ENCODE results near the gene C6orf89. TPM values are rescaled to one million over a fixed set of nuclear protein-coding genes. Genes with fewer than 3 reads are reported as not detected.
"Not testable (repeated sequence)": the region's sequence is repeated elsewhere in the genome, so short reads cannot be mapped to it uniquely, and the experiment has no call there.

Gene C6orf89
- total and polyA plus RNA-seq, 2 donors (not counting 1 experiment from before 2014, with no cell fraction given): 47.1 to 66.7 TPM

DNA sequence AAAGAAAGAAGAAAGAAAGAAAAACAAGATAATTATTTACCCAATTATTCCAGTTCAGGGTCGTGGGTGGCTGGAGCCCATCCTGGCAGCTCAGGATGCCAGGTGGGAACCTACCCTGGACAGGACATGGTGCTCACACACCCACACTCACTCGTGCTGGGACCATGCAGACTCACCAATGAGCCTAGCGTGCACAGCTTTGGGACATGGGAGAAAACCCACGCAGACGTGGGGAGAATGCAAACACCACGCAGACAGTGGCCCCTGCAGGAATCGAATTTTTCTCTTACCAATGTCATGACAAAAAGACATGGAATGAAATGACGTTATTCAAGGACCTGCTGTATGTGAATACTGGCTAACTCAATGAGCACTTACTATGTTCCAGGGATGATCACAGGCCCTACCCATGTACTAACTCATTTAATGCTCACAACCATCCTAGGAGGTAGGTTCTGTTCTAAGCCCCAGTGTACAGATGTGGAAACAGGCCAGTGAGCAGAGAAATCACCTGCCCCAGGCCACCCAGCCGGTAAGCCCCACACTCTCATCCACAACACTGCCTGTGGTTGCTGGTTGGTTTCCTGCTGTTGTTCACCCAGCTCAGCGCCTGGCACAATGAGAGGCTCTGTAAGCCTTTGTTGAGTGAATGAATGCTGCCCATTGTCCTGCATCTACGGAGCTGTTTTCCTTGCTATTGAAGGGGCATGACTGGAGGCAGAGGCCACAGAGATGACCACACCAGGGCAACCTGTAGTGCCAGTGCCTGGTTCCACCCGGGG lies 62.0 kb downstream of the C6orf89 start:
- H3K4me2 ChIP-seq (ENCODE audit: extremely low read depth, insufficient read depth, low read length): no peak overlapping the region
- peak in 1 of 2 donors; percentile 23 for DNase-seq (ENCODE audit: low read depth in 2 of 2)
- no peak overlapping the region for H3K9ac ChIP-seq (ENCODE audit: insufficient read depth, low read length)
- no peak for TF ChIP-seq EZH2 (IDR thresholded peaks at IDR 0.05; ENCODE audit: low read length, missing control alignments)
- H3K4me3 ChIP-seq (replicated peaks in 1 of 4; ENCODE audit: control extremely low read depth in 1 of 4, insufficient read depth in 1 of 4, low read depth in 3 of 4, low read length in 4 of 4): no peak overlapping the region
- no peaks in the 10 kb centered on the region for H3K79me2 ChIP-seq (ENCODE audit: control insufficient read depth, insufficient read depth, low read length)
- no peaks in the 10 kb centered on the region for H3K4me1 ChIP-seq (ENCODE audit: control insufficient read depth, extremely low read depth, insufficient read depth, low read length)
- H4K20me1 ChIP-seq (ENCODE audit: control insufficient read depth, extremely low read depth, insufficient read depth, low read length): no peaks in the 10 kb centered on the region
- H2AFZ ChIP-seq (ENCODE audit: low read length): no peak overlapping the region
- H3K36me3 ChIP-seq (ENCODE audit: control insufficient read depth, insufficient read depth, low read length): no peaks in the 10 kb centered on the region
- no peaks in the 10 kb centered on the region for H3K9me3 ChIP-seq (ENCODE audit: control insufficient read depth, insufficient read depth, low read depth, low read length)
- no peaks in the 10 kb centered on the region for H3K27me3 ChIP-seq (ENCODE audit: control insufficient read depth, insufficient read depth, low read length)
- no peak overlapping the region for H3K27ac ChIP-seq (ENCODE audit: insufficient read depth, low read length)

DNA sequence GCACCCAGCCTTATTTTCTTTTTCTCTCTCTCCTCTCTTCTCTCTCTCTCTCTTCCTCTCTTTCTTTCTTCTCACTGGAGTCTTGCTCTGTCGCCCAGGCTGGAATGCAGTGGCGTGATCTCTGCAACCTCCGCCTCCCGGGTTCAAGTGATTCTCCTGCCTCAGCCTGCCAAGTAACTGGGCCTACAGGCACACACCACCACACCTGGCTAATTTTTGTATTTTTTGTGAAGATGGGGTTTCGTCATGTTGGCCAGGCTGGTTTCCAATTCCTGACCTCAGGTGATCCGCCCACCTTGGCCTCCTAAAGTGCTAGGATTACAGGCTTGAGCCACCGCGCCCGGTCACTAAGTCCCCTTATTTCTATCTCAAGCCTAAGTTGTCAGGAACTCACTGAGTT lies 63.3 kb downstream of the C6orf89 start:
- H3K4me2 ChIP-seq (ENCODE audit: extremely low read depth, insufficient read depth, low read length); H4K20me1 ChIP-seq (ENCODE audit: control insufficient read depth, extremely low read depth, insufficient read depth, low read length); H3K79me2 ChIP-seq (ENCODE audit: control insufficient read depth, insufficient read depth, low read length); DNase-seq (ENCODE audit: low read depth in 2 of 2); H3K9me3 ChIP-seq (ENCODE audit: control insufficient read depth, insufficient read depth, low read depth, low read length); H2AFZ ChIP-seq (ENCODE audit: low read length); H3K36me3 ChIP-seq (ENCODE audit: control insufficient read depth, insufficient read depth, low read length); H3K4me1 ChIP-seq (ENCODE audit: control insufficient read depth, extremely low read depth, insufficient read depth, low read length); H3K9ac ChIP-seq (ENCODE audit: insufficient read depth, low read length); H3K4me3 ChIP-seq (replicated peaks in 1 of 4; ENCODE audit: control extremely low read depth in 1 of 4, insufficient read depth in 1 of 4, low read depth in 3 of 4, low read length in 4 of 4); H3K27ac ChIP-seq (ENCODE audit: insufficient read depth, low read length); H3K27me3 ChIP-seq (ENCODE audit: control insufficient read depth, insufficient read depth, low read length): not testable (repeated sequence)

DNA sequence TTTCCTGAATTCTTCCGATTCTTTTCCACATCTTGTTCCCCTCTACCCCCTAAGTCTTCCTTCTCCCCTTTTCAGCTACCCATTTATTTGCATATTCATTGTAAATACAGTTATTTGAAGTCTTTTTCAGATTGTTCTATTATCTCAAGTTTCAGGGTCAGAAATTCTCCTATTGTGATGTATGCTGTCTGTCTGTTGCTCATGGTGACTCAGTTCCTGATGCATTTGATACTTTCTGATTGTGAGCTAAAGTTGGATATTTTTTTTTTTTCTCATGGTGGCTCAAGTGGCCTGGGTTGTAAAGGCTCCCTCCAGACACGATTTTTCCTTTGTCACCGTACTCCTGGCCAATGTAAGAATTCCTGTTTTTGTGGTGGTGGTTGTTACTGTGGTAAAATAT lies 63.9 kb downstream of the C6orf89 start:
- TF ChIP-seq EZH2 (IDR thresholded peaks at IDR 0.05; ENCODE audit: low read length, missing control alignments): no peak
- TF ChIP-seq, protein P1, sequence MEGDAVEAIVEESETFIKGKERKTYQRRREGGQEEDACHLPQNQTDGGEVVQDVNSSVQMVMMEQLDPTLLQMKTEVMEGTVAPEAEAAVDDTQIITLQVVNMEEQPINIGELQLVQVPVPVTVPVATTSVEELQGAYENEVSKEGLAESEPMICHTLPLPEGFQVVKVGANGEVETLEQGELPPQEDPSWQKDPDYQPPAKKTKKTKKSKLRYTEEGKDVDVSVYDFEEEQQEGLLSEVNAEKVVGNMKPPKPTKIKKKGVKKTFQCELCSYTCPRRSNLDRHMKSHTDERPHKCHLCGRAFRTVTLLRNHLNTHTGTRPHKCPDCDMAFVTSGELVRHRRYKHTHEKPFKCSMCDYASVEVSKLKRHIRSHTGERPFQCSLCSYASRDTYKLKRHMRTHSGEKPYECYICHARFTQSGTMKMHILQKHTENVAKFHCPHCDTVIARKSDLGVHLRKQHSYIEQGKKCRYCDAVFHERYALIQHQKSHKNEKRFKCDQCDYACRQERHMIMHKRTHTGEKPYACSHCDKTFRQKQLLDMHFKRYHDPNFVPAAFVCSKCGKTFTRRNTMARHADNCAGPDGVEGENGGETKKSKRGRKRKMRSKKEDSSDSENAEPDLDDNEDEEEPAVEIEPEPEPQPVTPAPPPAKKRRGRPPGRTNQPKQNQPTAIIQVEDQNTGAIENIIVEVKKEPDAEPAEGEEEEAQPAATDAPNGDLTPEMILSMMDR (conservative IDR thresholded peaks at IDR 0.05 in 1 of 2, IDR thresholded peaks at IDR 0.05 in 1 of 2; ENCODE audit: low read depth in 1 of 2, low read length in 2 of 2): no peak
- no peaks in the 10 kb centered on the region for H3K79me2 ChIP-seq (ENCODE audit: control insufficient read depth, insufficient read depth, low read length)
- no peak overlapping the region for H3K9ac ChIP-seq (ENCODE audit: insufficient read depth, low read length)
- no peaks in the 10 kb centered on the region for H3K9me3 ChIP-seq (ENCODE audit: control insufficient read depth, insufficient read depth, low read depth, low read length)
- H3K27me3 ChIP-seq (ENCODE audit: control insufficient read depth, insufficient read depth, low read length): no peaks in the 10 kb centered on the region
- no peaks in the 10 kb centered on the region for H3K36me3 ChIP-seq (ENCODE audit: control insufficient read depth, insufficient read depth, low read length)
- no peaks in the 10 kb centered on the region for H4K20me1 ChIP-seq (ENCODE audit: control insufficient read depth, extremely low read depth, insufficient read depth, low read length)
- H2AFZ ChIP-seq (ENCODE audit: low read length): no peak overlapping the region
- H3K4me2 ChIP-seq (ENCODE audit: extremely low read depth, insufficient read depth, low read length): no peak overlapping the region
- no peaks in the 10 kb centered on the region for H3K4me1 ChIP-seq (ENCODE audit: control insufficient read depth, extremely low read depth, insufficient read depth, low read length)
- no peak overlapping the region for H3K27ac ChIP-seq (ENCODE audit: insufficient read depth, low read length)
- H3K4me3 ChIP-seq (replicated peaks in 1 of 4; ENCODE audit: control extremely low read depth in 1 of 4, insufficient read depth in 1 of 4, low read depth in 3 of 4, low read length in 4 of 4): no peak overlapping the region
- DNase-seq (ENCODE audit: low read depth in 2 of 2): peak; percentile 33 to 72

DNA sequence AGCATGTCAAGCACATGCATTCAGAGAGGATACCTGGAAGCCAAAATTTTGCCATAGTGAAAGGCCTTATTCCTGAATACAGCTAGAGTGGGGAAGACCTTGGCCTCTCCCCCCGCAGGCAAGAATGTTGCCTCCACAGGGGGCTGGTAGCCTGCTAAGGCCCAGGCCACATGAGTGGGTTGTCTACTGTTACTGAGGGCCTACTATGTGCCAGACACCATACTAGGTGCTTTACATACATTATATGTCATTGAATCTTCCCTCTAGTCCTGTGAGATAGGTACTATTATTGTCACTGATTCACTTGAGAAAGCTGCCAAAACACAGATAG lies 68.1 kb downstream of the C6orf89 start:
- H4K20me1 ChIP-seq (ENCODE audit: control insufficient read depth, extremely low read depth, insufficient read depth, low read length): no peaks in the 10 kb centered on the region
- H3K4me1 ChIP-seq (ENCODE audit: control insufficient read depth, extremely low read depth, insufficient read depth, low read length): no peaks in the 10 kb centered on the region
- no peaks in the 10 kb centered on the region for H3K79me2 ChIP-seq (ENCODE audit: control insufficient read depth, insufficient read depth, low read length)
- H3K27me3 ChIP-seq (ENCODE audit: control insufficient read depth, insufficient read depth, low read length): peaks cover 2% of the 10 kb centered on the region
- no peak for DNase-seq (ENCODE audit: low read depth in 2 of 2)
- H3K9me3 ChIP-seq (ENCODE audit: control insufficient read depth, insufficient read depth, low read depth, low read length): no peaks in the 10 kb centered on the region
- TF ChIP-seq, protein P1 (conservative IDR thresholded peaks at IDR 0.05 in 1 of 2, IDR thresholded peaks at IDR 0.05 in 1 of 2; ENCODE audit: low read depth in 1 of 2, low read length in 2 of 2): no peak
- TF ChIP-seq EZH2 (IDR thresholded peaks at IDR 0.05; ENCODE audit: low read length, missing control alignments): no peak
- H3K4me3 ChIP-seq (replicated peaks in 1 of 4; ENCODE audit: control extremely low read depth in 1 of 4, insufficient read depth in 1 of 4, low read depth in 3 of 4, low read length in 4 of 4): no peak overlapping the region
- no peak overlapping the region for H3K9ac ChIP-seq (ENCODE audit: insufficient read depth, low read length)
- H3K27ac ChIP-seq (ENCODE audit: insufficient read depth, low read length): no peak overlapping the region
- no peak overlapping the region for H3K4me2 ChIP-seq (ENCODE audit: extremely low read depth, insufficient read depth, low read length)
- H2AFZ ChIP-seq (ENCODE audit: low read length): no peak overlapping the region
- H3K36me3 ChIP-seq (ENCODE audit: control insufficient read depth, insufficient read depth, low read length): no peaks in the 10 kb centered on the region

Measured in fibroblast of lung (primary cell).